GM12878 (cell line): ENCODE results near the gene KRT72. TPM values are rescaled to one million over a fixed set of nuclear protein-coding genes. Genes with fewer than 3 reads are reported as not detected.

Experiments
- ATAC-seq: fragments of 200-7000 bp; cut with Tn5 transposase; 3 replicates; pipeline ENCODE4 v1.9.1; 2020; ENCODE audit warnings: mild to moderate bottlenecking, moderate library complexity
- BruUV-seq: library from RNA; stranded (reverse); fragments of 400-500 nt; replicated peaks from 2 replicates; lab custom pipeline; 2021; lab: Mats Ljungman, UMichigan
- CTCF ChIA-PET: fragments of 300-600 bp; sonication (Branson Sonifier 250); formaldehyde crosslinking; extraction: SDS; loops from one replicate; lab custom pipeline; 2021; ENCODE audit warnings: inconsistent platforms; lab: Yijun Ruan, JAX
- POLR2A ChIA-PET: fragments of 350-600 bp; formaldehyde crosslinking; extraction: SDS; loops from one replicate; lab custom pipeline; 2021; ENCODE audit warnings: inconsistent platforms; lab: Charles Lee
- RAD21 ChIA-PET: fragments of 300-600 bp; sonication (Branson Sonifier 250); formaldehyde crosslinking; loops from one replicate; lab custom pipeline; 2023; ENCODE audit warnings: antibody characterized with exemption; ENCODE audit not compliant: unreplicated experiment; lab: Charles Lee
- SMC1A ChIA-PET: fragments of 300-600 bp; sonication (Branson Sonifier 250); formaldehyde crosslinking; loops from one replicate; lab custom pipeline; 2023; ENCODE audit not compliant: unreplicated experiment, uncharacterized antibody; lab: Charles Lee
- DNase-seq: peaks from one replicate; pipeline ENCODE4 v3.0.0-alpha.2; 2011; ENCODE audit warnings: low read depth, low spot score
- FAIRE-seq: peaks from 3 replicates; lab custom pipeline; 2011; peaks lifted over from hg19 to GRCh38; lab: Jason Lieb, UNC
- H2AFZ ChIP-seq: 2 replicates; pipeline ENCODE4 v1.6.0; 2011; ENCODE audit warnings: low read depth, low read length, control low read depth; ENCODE audit not compliant: control insufficient read depth
- H3K27ac ChIP-seq: 2 replicates; pipeline ENCODE4 v1.5.1; 2011; ENCODE audit warnings: control low read depth; ENCODE audit not compliant: control insufficient read depth, insufficient read depth
- H3K27me3 ChIP-seq, 2 experiments: replicated peaks in 1 of 2; 2 replicates each; pipeline versions ENCODE4 v1.6.0 to v1.6.1; 2011; ENCODE audit warnings: low read length in 1 of 2; ENCODE audit not compliant: control insufficient read depth in 2 of 2, insufficient read depth in 2 of 2
- H3K36me3 ChIP-seq, 2 experiments: 2 replicates each; pipeline ENCODE4 v1.5.1; 2011; ENCODE audit warnings: low read length in 1 of 2; ENCODE audit not compliant: control insufficient read depth in 2 of 2, insufficient read depth in 2 of 2
- H3K4me1 ChIP-seq: 2 replicates; pipeline ENCODE4 v1.6.1; 2011; ENCODE audit warnings: mild to moderate bottlenecking, low read length, moderate library complexity, mixed read lengths; ENCODE audit not compliant: control insufficient read depth, insufficient read depth
- H3K4me2 ChIP-seq: 2 replicates; pipeline ENCODE4 v1.6.0; 2011; ENCODE audit warnings: control low read depth; ENCODE audit not compliant: control insufficient read depth, insufficient read depth
- H3K4me3 ChIP-seq: fragments of 200-600 bp; sonication (generic); 2 replicates; pipeline ENCODE4 v1.5.1; 2016
- H3K79me2 ChIP-seq: 2 replicates; pipeline ENCODE4 v1.6.0; 2011; ENCODE audit warnings: low read length; ENCODE audit not compliant: control insufficient read depth, insufficient read depth
- H3K9ac ChIP-seq: 2 replicates; pipeline ENCODE4 v1.8.0; 2011; ENCODE audit warnings: low read length, control low read depth, mixed read lengths; ENCODE audit not compliant: control insufficient read depth, insufficient read depth
- H3K9me3 ChIP-seq: replicated peaks from 3 replicates; pipeline ENCODE4 v1.5.1; 2011; ENCODE audit warnings: mild to moderate bottlenecking, low read length; ENCODE audit not compliant: control insufficient read depth, insufficient read depth
- H4K20me1 ChIP-seq: 2 replicates; pipeline ENCODE4 v1.6.0; 2011; ENCODE audit not compliant: control insufficient read depth, insufficient read depth
- BCLAF1 ChIP-seq: fragments of 450-650 bp; IDR thresholded peaks from 2 replicates; pipeline ENCODE4 v1.6.1; 2017; ENCODE audit warnings: antibody characterized with exemption, mild to moderate bottlenecking, moderate library complexity
- CTCF ChIP-seq, 3 experiments: IDR thresholded peaks in 2 of 3; conservative IDR thresholded peaks in 1 of 3; 2 replicates each; pipeline ENCODE4 v1.5.1; 2011; ENCODE audit warnings: low read depth in 3 of 3, low read length in 3 of 3, mild to moderate bottlenecking in 3 of 3, control low read depth in 2 of 3, moderate library complexity in 2 of 3, inconsistent platforms in 1 of 3, mixed read lengths in 1 of 3; ENCODE audit not compliant: control insufficient read depth in 2 of 3, insufficient read depth in 1 of 3; ENCODE audit errors: extremely low read depth in 1 of 3
- ESRRA ChIP-seq: IDR thresholded peaks from 2 replicates; pipeline ENCODE4 v1.6.1; 2012; ENCODE audit warnings: mild to moderate bottlenecking, low read length, improper control_type of control experiment
- ETV6 ChIP-seq, 2 experiments: fragments of 450-650 bp in 1 of 2; IDR thresholded peaks in 1 of 2; conservative IDR thresholded peaks in 1 of 2; 2 replicates each; pipeline ENCODE4 v1.6.1; 2014; ENCODE audit warnings: antibody characterized with exemption in 1 of 2, borderline replicate concordance in 1 of 2, low read depth in 1 of 2, mild to moderate bottlenecking in 1 of 2, moderate library complexity in 1 of 2
- HDAC2 ChIP-seq: fragments of 200-600 bp; sonication (generic); IDR thresholded peaks from 2 replicates; pipeline ENCODE4 v1.6.1; 2017
- IKZF2 ChIP-seq, 2 experiments: fragments of 450-650 bp; IDR thresholded peaks; 2 replicates each; pipeline ENCODE4 v1.6.1; 2017; ENCODE audit warnings: mild to moderate bottlenecking in 2 of 2, moderate library complexity in 2 of 2
- NFYB ChIP-seq: IDR thresholded peaks from 2 replicates; pipeline ENCODE4 v1.6.1; 2011; ENCODE audit warnings: low read depth, mild to moderate bottlenecking, low read length, improper control_type of control experiment, moderate library complexity; ENCODE audit not compliant: insufficient read depth
- RB1 ChIP-seq: fragments of 450-650 bp; formaldehyde crosslinking; IDR thresholded peaks from 2 replicates; pipeline ENCODE4 v1.6.1; 2017; ENCODE audit warnings: mild to moderate bottlenecking, borderline replicate concordance
- RCOR1 ChIP-seq: conservative IDR thresholded peaks from 2 replicates; pipeline ENCODE4 v1.6.1; 2012; ENCODE audit warnings: low read depth, low read length, improper control_type of control experiment
- RFX5 ChIP-seq: IDR thresholded peaks from 2 replicates; pipeline ENCODE4 v1.6.1; 2011; ENCODE audit warnings: low read depth, low read length, improper control_type of control experiment
- SMC3 ChIP-seq: IDR thresholded peaks from 2 replicates; pipeline ENCODE4 v1.6.1; 2011; ENCODE audit warnings: low read length, improper control_type of control experiment, borderline replicate concordance
- SREBF2 ChIP-seq: IDR thresholded peaks from 2 replicates; pipeline ENCODE4 v1.6.1; 2012; ENCODE audit warnings: mild to moderate bottlenecking, low read length
- TCF7 ChIP-seq: IDR thresholded peaks from 2 replicates; pipeline ENCODE4 v1.6.1; 2014; ENCODE audit warnings: antibody characterized with exemption, borderline replicate concordance
- ZNF592 ChIP-seq: fragments of 450-650 bp; IDR thresholded peaks from 2 replicates; pipeline ENCODE4 v1.6.1; 2017; ENCODE audit warnings: mild to moderate bottlenecking, moderate library complexity
- ZNF622 ChIP-seq: fragments of 450-650 bp; IDR thresholded peaks from 2 replicates; pipeline ENCODE4 v1.6.1; 2017; ENCODE audit warnings: mild to moderate bottlenecking, inconsistent platforms
- WGBS: methylation state at CpG from one replicate; pipeline ENCODE4 v1.1.6; 2016; ENCODE audit warnings: low lambda C conversion rate; ENCODE audit not compliant: insufficient replicate concordance, insufficient coverage; ENCODE audit errors: missing lambda C conversion rate; 5-methylcytosine and 5-hydroxymethylcytosine counted together
- in situ Hi-C: fragments of 300-500 bp; cut with MboI; formaldehyde crosslinking; loops from 9 replicates; pipeline ENCODE4 v1.14.3; 2018; ENCODE audit warnings: mixed read lengths
- intact Hi-C: fragments of 100-400 bp; cut with micrococcal nuclease; formaldehyde crosslinking; loops from one replicate; pipeline ENCODE4 v1.14.2; 2022; ENCODE audit not compliant: unreplicated experiment
- polyA plus RNA-seq, 11 experiments: library from polyadenylated mRNA; depleted of rRNA in 4 of 11; unstranded in 6 of 11; stranded (reverse) in 5 of 11; fragments of >200 nt; fragmentation: Nextera tagmentation in 4 of 11; fragmentation: Illumina TruSeq in 1 of 11; extraction: Ambion mirVana in 4 of 11; extraction: Trizol in 1 of 11; gene quantifications; 1 replicate in 1 of 11; 2 replicates in 10 of 11; pipeline versions ENCODE4 v1.2.1 to v1.2.3, GENCODE V29; 2011 to 2016; ENCODE audit warnings: inconsistent platforms in 2 of 11, missing spikeins in 2 of 11, low read depth in 1 of 11
- total RNA-seq, 4 experiments: library from RNA; depleted of rRNA in 3 of 4; stranded (reverse); fragments of >200 nt in 3 of 4; fragmentation: Illumina TruSeq in 1 of 4; extraction: Trizol in 1 of 4; gene quantifications; 2 replicates each; pipeline versions ENCODE4 v1.2.1 to v1.2.3, GENCODE V29; 2013 to 2021

KRT72 gene
- total and polyA plus RNA-seq, 10 of the 15 experiments (the other 5 are each of a cell fraction or from before 2014, with no cell fraction given), result not detected

GRCh38 chr12:52590021-52590420 is 11.2 kb downstream of the KRT72 start (continued):
- no peak for TF ChIP-seq CTCF (IDR thresholded peaks at IDR 0.05 in 2 of 3, conservative IDR thresholded peaks at IDR 0.05 in 1 of 3; ENCODE audit: control insufficient read depth in 2 of 3, extremely low read depth in 1 of 3, insufficient read depth in 1 of 3, low read depth in 3 of 3, low read length in 3 of 3)
- TF ChIP-seq, all 136 proteins: peak for 0

- CTCF ChIA-PET, result no interaction called here
- 56% methylated on average over 17 of the region's 17 CpGs for WGBS
- FAIRE-seq, result no peak
- no peak for ATAC-seq
- Histone ChIP-seq H3K4me2 (no peak overlapping the region), H3K9ac (no peak overlapping the region), H3K36me3 (no peaks in the 10 kb centered on the region), H4K20me1 (no peaks in the 10 kb centered on the region), H2AFZ (no peak overlapping the region), H3K79me2 (no peaks in the 10 kb centered on the region), H3K27me3 (peaks cover 0 to 3% of the 10 kb centered on the region in 2 experiments; a peak in 3 of 4 replicates), H3K27ac (no peak overlapping the region), H3K9me3 (no peaks in the 10 kb centered on the region), H3K4me1 (no peaks in the 10 kb centered on the region), H3K4me3 (no peak overlapping the region)
- POLR2A ChIA-PET, result no interaction called here
- SMC1A ChIA-PET, result no interaction called here
- in situ Hi-C loops (loop anchor here (5.0 to 10.0 kb wide), 2 partner anchors 277 to 395 kb away; no protein-coding TSS in a partner anchor), intact Hi-C loops (no loop called here)
- RAD21 ChIA-PET, result no interaction called here
- BruUV-seq, result no TSS peak
- no peak for DNase-seq
- TF ChIP-seq ZNF592 (no peak), SMC3 (no peak), BCLAF1 (no peak), ESRRA (no peak), ZNF622 (no peak), HDAC2 (no peak), RFX5 (no peak), RCOR1 (no peak), SREBF2 (no peak), RB1 (no peak), ETV6 (conservative IDR thresholded peaks at IDR 0.05 in 1 of 2, IDR thresholded peaks at IDR 0.05 in 1 of 2; ENCODE audit: borderline replicate concordance in 1 of 2, low read depth in 1 of 2) (no peak), NFYB (no peak), TCF7 (no peak), IKZF2 (IDR thresholded peaks at IDR 0.05) (no peak)
Observed at GRCh38 chr12:52587563-52587962, 13.7 kb downstream of the KRT72 start.
